ENCODE measurements around the gene CCDC12.

Gene CCDC12

GRCh38 chr3:46957092-46957820, 19.3 kb downstream of the CCDC12 start:
- DNase-seq (ENCODE audit: low read depth in 2 of 2): no peak

- DNase-seq (ENCODE audit: low read depth in 2 of 2): no peak
These were observed 20.7 kb downstream of the CCDC12 start for GRCh38 chr3:46955801-46956259.

GRCh38 chr3:46955157-46955556, 21.4 kb downstream of the CCDC12 start:
- no peak for DNase-seq (ENCODE audit: low read depth in 2 of 2)

GRCh38 chr3:46954178-46954577, 22.4 kb downstream of the CCDC12 start:
- DNase-seq (ENCODE audit: low read depth in 2 of 2): no peak

DNA sequence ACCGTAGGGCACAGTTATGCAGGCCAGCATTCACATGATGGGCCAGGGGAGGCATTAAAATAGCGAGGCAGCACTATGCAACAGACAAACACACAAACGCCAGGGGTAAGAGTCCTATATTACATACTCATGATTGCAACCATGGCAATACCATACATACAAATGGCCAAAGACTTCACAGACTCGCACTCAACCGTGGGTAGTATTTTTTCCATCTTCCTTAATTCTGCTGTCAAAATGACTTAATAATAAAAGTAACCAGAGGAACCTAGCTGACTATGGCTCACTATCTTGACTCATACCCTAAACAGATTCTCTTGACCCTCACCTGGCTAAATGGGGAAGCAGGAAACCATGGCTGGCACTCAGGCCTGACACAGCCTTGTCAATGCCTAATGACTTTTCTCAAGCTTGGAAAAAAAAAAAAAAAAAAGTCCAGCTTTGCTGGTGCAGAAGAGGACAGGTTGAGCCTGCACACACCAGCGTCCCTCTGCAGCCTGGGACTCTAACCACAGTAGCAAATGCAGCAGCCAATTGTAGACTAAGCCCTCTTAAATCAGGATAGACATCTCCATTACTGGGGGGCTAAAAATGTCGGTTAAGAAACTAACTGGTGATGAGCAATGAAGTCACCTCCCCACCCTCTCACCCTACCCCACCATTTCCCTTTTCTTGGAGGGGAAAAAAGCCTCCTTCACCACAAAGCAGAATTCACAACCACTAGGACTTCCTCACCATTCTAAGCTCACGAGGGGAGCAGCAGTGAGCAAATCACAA, 23.1 kb downstream of the CCDC12 start:
- no peak for DNase-seq (ENCODE audit: low read depth in 2 of 2)

GRCh38 chr3:46952813-46953212, 23.7 kb downstream of the CCDC12 start:
- no peak for DNase-seq (ENCODE audit: low read depth in 2 of 2)

DNA sequence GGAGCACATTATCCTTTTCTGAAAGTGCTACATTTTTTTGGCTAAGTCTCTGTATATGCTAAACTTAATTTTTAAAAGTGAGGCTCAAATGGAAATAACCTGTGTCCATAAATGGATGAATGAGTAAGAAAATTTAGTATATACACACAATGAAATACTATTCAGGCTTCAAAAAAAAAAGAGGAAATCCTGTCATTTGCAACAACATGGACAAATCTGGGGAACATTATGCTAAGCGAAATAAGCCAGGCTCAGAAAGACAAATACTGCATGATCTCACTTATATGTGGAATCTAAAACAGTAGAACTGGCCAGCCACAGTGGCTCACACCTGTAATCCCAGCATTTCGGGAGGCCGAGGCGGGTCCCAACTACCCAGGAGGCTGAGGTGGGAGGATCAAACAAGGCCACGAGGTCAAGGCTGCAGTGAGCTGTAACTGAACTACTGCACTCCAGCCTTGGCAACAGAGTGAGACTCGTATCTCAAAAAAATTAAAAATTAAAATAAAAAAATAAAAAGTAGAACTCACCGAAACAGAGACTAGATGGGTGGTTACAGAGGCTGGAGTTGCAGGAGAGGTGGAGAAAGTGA, 25.8 kb downstream of the CCDC12 start:
- no peak for DNase-seq (ENCODE audit: low read depth in 2 of 2)

GRCh38 chr3:46950177-46950576, 26.4 kb downstream of the CCDC12 start:
- DNase-seq (ENCODE audit: low read depth in 2 of 2): no peak

DNA sequence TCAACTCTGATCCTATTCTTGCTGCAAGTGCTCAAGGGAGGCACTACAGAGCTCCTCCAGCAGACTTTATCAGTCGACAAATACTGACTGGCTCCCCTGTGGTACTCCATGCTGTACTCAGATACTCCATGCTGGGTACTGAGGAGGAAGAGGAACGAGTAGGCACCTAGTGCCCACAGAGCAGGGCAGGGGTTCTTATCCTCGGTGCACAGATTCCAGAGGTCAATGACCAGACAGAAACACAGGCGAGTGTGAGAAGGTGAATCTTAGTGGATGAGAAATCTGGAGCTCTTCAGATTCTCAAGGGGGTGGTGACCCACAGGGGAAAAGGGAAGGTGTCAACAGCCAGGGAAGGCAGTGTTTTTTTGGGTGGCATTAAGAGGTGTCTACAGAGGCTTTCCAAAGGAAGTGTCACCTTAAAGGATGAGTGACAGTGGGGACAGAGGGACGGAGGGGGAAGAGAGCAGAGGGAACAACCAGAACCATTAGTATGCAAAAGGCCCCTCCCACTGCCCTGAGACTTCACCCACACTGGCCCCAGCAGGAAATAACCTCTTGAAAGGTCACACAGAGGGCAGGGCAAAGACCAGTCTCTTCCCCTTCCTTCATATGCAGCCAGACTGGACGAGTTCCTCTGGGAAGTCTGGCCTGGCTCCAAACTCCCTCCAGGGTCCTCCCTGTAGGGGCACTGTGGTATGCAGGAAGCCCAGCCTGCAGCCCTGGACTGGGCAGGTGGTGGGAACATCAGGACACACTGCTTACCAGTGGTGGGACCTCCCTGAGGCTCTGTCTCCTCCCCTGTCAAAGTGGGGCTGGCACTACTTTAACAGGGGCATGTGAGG, 27.5 kb downstream of the CCDC12 start:
- DNase-seq (ENCODE audit: low read depth in 2 of 2): no peak

DNA sequence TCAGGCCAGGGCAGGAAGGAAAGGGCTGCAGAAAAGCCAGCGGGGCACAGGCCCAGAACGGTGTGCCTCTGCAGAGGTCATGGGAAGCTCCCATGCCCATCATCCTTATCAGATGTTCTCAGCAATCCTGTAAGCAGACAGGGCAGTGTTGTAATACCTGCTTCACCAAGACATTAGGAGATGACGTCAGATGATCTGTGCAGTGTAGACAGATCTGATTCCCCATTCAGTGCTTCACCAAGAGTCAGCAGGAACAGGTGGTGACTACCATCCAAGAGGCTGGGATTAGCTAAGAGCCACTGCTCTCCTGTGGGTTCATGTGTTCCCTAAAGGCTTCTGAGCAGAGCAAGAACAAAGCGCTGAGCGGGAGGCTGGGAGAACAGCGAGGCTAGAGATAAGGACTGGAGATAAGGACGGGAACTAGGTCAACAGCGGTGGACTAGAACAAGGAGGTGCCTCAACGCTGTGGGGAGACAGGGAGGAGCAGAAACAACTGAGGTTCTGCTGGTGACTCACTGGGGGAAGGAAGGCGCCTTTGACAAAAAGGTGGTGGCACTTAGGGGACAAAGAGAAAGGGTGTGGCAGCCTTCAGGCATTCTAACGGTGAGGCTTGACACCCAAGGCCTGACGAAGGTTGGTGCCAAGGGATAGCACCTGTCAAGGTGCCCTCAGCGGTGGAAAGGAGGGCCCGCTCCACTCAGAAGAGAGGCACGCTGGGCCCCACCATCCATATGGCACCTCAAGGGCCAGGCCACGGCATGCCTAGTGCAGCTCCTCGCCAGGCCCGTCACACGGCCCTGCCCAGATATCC, 28.4 kb downstream of the CCDC12 start:
- no peak for DNase-seq (ENCODE audit: low read depth in 2 of 2)

GRCh38 chr3:46947546-46947901, 29.0 kb downstream of the CCDC12 start:
- DNase-seq (ENCODE audit: low read depth in 2 of 2): no peak

- DNase-seq (ENCODE audit: low read depth in 2 of 2): no peak
These were observed 29.5 kb downstream of the CCDC12 start for GRCh38 chr3:46946856-46947545.

DNA sequence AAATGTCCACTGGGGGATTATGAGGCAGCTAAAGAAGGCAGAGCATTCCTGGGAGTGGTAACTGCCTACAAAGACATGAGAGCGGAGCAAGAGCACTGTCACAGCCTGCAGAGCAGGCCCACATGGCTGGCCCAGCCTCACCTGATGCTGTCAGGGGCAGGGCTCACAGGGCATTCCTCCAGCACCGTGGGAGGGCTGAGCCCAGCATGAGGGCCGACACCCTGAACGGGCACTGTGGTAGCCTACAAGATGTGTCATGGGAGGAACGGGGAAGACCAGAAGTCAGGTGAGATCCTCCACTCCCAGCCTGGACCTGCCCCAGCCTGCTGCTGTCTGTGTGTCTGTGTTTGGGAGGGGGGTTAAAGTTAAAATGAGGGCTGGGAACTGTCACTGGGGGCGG, 30.1 kb downstream of the CCDC12 start:
- no peak for DNase-seq (ENCODE audit: low read depth in 2 of 2)

GRCh38 chr3:46944191-46944590, 32.4 kb downstream of the CCDC12 start:
- DNase-seq (ENCODE audit: low read depth in 2 of 2): no peak

GRCh38 chr3:46943237-46944187, 33.0 kb downstream of the CCDC12 start:
- DNase-seq (ENCODE audit: low read depth in 2 of 2): no peak

- DNase-seq (ENCODE audit: low read depth in 2 of 2): no peak
These were observed 33.9 kb downstream of the CCDC12 start for GRCh38 chr3:46942481-46943236.

GRCh38 chr3:46942076-46942475, 34.5 kb downstream of the CCDC12 start:
- DNase-seq (ENCODE audit: low read depth in 2 of 2): no peak

GRCh38 chr3:46939578-46940445, 36.7 kb downstream of the CCDC12 start:
- DNase-seq (ENCODE audit: low read depth in 2 of 2): no peak

Measured in fibroblast of skin of left biceps (primary cell).